Astrocyte of the cerebellum (primary cell): ENCODE results near the gene NR2C1.

Experiments
- DNase-seq: peaks from one replicate; pipeline ENCODE4 v3.0.0-alpha.2; 2011; ENCODE audit warnings: low read depth
- H3K4me3 ChIP-seq: 2 replicates; pipeline ENCODE4 v1.5.1; 2011; ENCODE audit warnings: mild to moderate bottlenecking, low read depth, low read length, moderate library complexity
- CTCF ChIP-seq: IDR thresholded peaks from 2 replicates; pipeline ENCODE4 v1.5.1; 2012; ENCODE audit warnings: low read length, low read depth, moderate library complexity, mild to moderate bottlenecking; ENCODE audit errors: missing control alignments
- in situ Hi-C: cut with HindIII; loops from 2 replicates; pipeline ENCODE4 v1.10.0; 2017; ENCODE audit warnings: low sequenced_read_pairs

NR2C1 gene

GRCh38 chr12:95085612-95086011 lies 12.2 kb upstream of the NR2C1 start:
- DNase-seq, result no peak
- in situ Hi-C loops, result no loop called here
- H3K4me3 ChIP-seq, result no peak overlapping the region
- TF ChIP-seq CTCF, result no peak

- in situ Hi-C loops, result no loop called here
- no peak overlapping the region for H3K4me3 ChIP-seq
- DNase-seq, result peak; percentile 84
- TF ChIP-seq CTCF, result no peak
These were observed 10.5 kb upstream of the NR2C1 start for GRCh38 chr12:95083938-95084337.

GRCh38 chr12:95083471-95083870 lies 10.1 kb upstream of the NR2C1 start:
- no peak for TF ChIP-seq CTCF
- no peak for DNase-seq

GRCh38 chr12:95077341-95077740 lies 3.9 kb upstream of the NR2C1 start:
- no peak overlapping the region for H3K4me3 ChIP-seq
- in situ Hi-C loops, result no loop called here
- DNase-seq, result no peak
- no peak for TF ChIP-seq CTCF

More at GRCh38 chr12:95083471-95083870, 10.1 kb upstream of the NR2C1 start:
- no peak overlapping the region for H3K4me3 ChIP-seq
- in situ Hi-C loops, result no loop called here

- DNase-seq, result peak; percentile 79
- H3K4me3 ChIP-seq, result no peak overlapping the region
- in situ Hi-C loops, result no loop called here
- TF ChIP-seq CTCF, result no peak
These were observed 1.3 kb upstream of the NR2C1 start for GRCh38 chr12:95074766-95075165.

- in situ Hi-C loops, result no loop called here
- H3K4me3 ChIP-seq, result peak overlapping the region; percentile 90
- peak; percentile 90 for TF ChIP-seq CTCF
- DNase-seq, result no peak
These were observed 491 bp upstream of the NR2C1 start for GRCh38 chr12:95073698-95074520.
